Liver (tissue), 9 donors: ENCODE results near the gene FOXP3. TPM values are rescaled to one million over a fixed set of nuclear protein-coding genes. Genes with fewer than 3 reads are reported as not detected.
"Not testable (repeated sequence)": the region's sequence is repeated elsewhere in the genome, so short reads cannot be mapped to it uniquely, and the experiment has no call there.

Experiments used
- DNase-seq: peaks from one replicate; pipeline ENCODE4 v3.0.0-alpha.2; 2017; ENCODE audit warnings: low spot score
- H3K27ac ChIP-seq, 2 donors: one replicate each; pipeline ENCODE4 v1.7.0; 2013; ENCODE audit warnings: inconsistent platforms in 2 of 2, low read length in 2 of 2, control low read depth in 1 of 2, low read depth in 1 of 2, mild to moderate bottlenecking in 1 of 2
- H3K27me3 ChIP-seq, 4 donors: one replicate each; pipeline versions ENCODE4 v1.6.1 to v1.7.0; 2013; ENCODE audit warnings: low read length in 3 of 4, inconsistent platforms in 1 of 4, mild to moderate bottlenecking in 1 of 4, moderate library complexity in 1 of 4; ENCODE audit not compliant: control insufficient read depth in 4 of 4, insufficient read depth in 4 of 4
- H3K36me3 ChIP-seq, 4 donors: one replicate each; pipeline versions ENCODE4 v1.6.1 to v1.7.0; 2013; ENCODE audit warnings: low read length in 3 of 4, mild to moderate bottlenecking in 3 of 4, low read depth in 1 of 4, moderate library complexity in 1 of 4; ENCODE audit not compliant: control insufficient read depth in 4 of 4, insufficient read depth in 3 of 4
- H3K4me1 ChIP-seq, 4 donors: one replicate each; pipeline versions ENCODE4 v1.6.1 to v1.7.0; 2013; ENCODE audit warnings: low read length in 3 of 4, mild to moderate bottlenecking in 3 of 4, moderate library complexity in 1 of 4; ENCODE audit not compliant: control insufficient read depth in 4 of 4, insufficient read depth in 4 of 4
- H3K4me3 ChIP-seq, 3 donors: one replicate each; pipeline versions ENCODE4 v1.6.1 to v1.7.0; 2013; ENCODE audit warnings: low read length in 3 of 3, control low read depth in 1 of 3, low read depth in 1 of 3, mild to moderate bottlenecking in 1 of 3
- H3K9ac ChIP-seq, 2 donors: one replicate each; pipeline ENCODE4 v1.7.0; 2013; ENCODE audit warnings: low read length in 2 of 2, mild to moderate bottlenecking in 2 of 2, moderate library complexity in 2 of 2, control low read depth in 1 of 2, low read depth in 1 of 2
- H3K9me3 ChIP-seq, 4 donors: one replicate each; pipeline versions ENCODE4 v1.6.1 to v1.7.0; 2013; ENCODE audit warnings: low read length in 3 of 4; ENCODE audit not compliant: control insufficient read depth in 4 of 4
- ATF3 ChIP-seq: IDR thresholded peaks from 2 replicates; pipeline ENCODE4 v1.6.1; 2016; ENCODE audit warnings: antibody characterized with exemption
- CTCF ChIP-seq: fragments of 150-350 bp; IDR thresholded peaks from 2 replicates; pipeline ENCODE4 v1.5.1; 2017; ENCODE audit warnings: improper control_type of control experiment, low read depth, low read length; ENCODE audit not compliant: missing input control
- EGR1 ChIP-seq, 2 donors: IDR thresholded peaks; 2 replicates each; pipeline ENCODE4 v1.6.1; 2016 to 2018; ENCODE audit warnings: antibody characterized with exemption in 2 of 2, low read depth in 2 of 2
- FOXA1 ChIP-seq: IDR thresholded peaks from 2 replicates; pipeline ENCODE4 v1.6.1; 2016; ENCODE audit warnings: antibody characterized with exemption
- FOXA2 ChIP-seq: IDR thresholded peaks from 2 replicates; pipeline ENCODE4 v1.6.1; 2016; ENCODE audit warnings: antibody characterized with exemption
- GABPA ChIP-seq, 2 donors: IDR thresholded peaks in 1 of 2; conservative IDR thresholded peaks in 1 of 2; 2 replicates each; pipeline ENCODE4 v1.6.1; 2016; ENCODE audit warnings: antibody characterized with exemption in 2 of 2, mild to moderate bottlenecking in 1 of 2, moderate library complexity in 1 of 2
- HNF4A ChIP-seq, 2 donors: conservative IDR thresholded peaks; 2 replicates each; pipeline ENCODE4 v1.6.1; 2016; ENCODE audit warnings: antibody characterized with exemption in 2 of 2, mild to moderate bottlenecking in 2 of 2
- HNF4G ChIP-seq: IDR thresholded peaks from 2 replicates; pipeline ENCODE4 v1.6.1; 2016; ENCODE audit warnings: antibody characterized with exemption
- JUND ChIP-seq, 2 donors: IDR thresholded peaks; 2 replicates each; pipeline ENCODE4 v1.6.1; 2016; ENCODE audit warnings: antibody characterized with exemption in 2 of 2
- MAX ChIP-seq: IDR thresholded peaks from 2 replicates; pipeline ENCODE4 v1.6.1; 2016; ENCODE audit warnings: antibody characterized with exemption
- NR2F2 ChIP-seq: IDR thresholded peaks from 2 replicates; pipeline ENCODE4 v1.6.1; 2016; ENCODE audit warnings: antibody characterized with exemption
- RAD21 ChIP-seq, 2 donors: IDR thresholded peaks; 2 replicates each; pipeline ENCODE4 v1.6.1; 2016; ENCODE audit warnings: antibody characterized with exemption in 2 of 2, mild to moderate bottlenecking in 2 of 2
- REST ChIP-seq: IDR thresholded peaks from 2 replicates; pipeline ENCODE4 v1.6.1; 2016; ENCODE audit warnings: antibody characterized with exemption, mild to moderate bottlenecking
- RXRA ChIP-seq, 2 donors: IDR thresholded peaks; 2 replicates each; pipeline ENCODE4 v1.6.1; 2017 to 2018; ENCODE audit warnings: antibody characterized with exemption in 2 of 2, mild to moderate bottlenecking in 1 of 2
- SP1 ChIP-seq: IDR thresholded peaks from 2 replicates; pipeline ENCODE4 v1.6.1; 2018; ENCODE audit warnings: antibody characterized with exemption, mild to moderate bottlenecking
- TAF1 ChIP-seq: conservative IDR thresholded peaks from 2 replicates; pipeline ENCODE4 v1.6.1; 2016; ENCODE audit warnings: antibody characterized with exemption, mild to moderate bottlenecking
- YY1 ChIP-seq: IDR thresholded peaks from 2 replicates; pipeline ENCODE4 v1.6.1; 2016; ENCODE audit warnings: antibody characterized with exemption, mild to moderate bottlenecking
- ZBTB33 ChIP-seq: IDR thresholded peaks from 2 replicates; pipeline ENCODE4 v1.6.1; 2016; ENCODE audit warnings: antibody characterized with exemption
- WGBS: extraction: QIAGEN DNeasy Blood & Tissue Kit; methylation state at CpG from one replicate; pipeline ENCODE4 v1.1.7; 2013; 5-methylcytosine and 5-hydroxymethylcytosine counted together
- polyA plus RNA-seq, 2 donors: library from polyadenylated mRNA; stranded (reverse) in 1 of 2; unstranded in 1 of 2; fragments of 200-250 nt in 1 of 2; fragments of >200 nt in 1 of 2; fragmentation: Nextera tagmentation in 1 of 2; extraction: Ambion mirVana in 1 of 2; gene quantifications; one replicate each; pipeline versions ENCODE4 v1.2.1 to v1.2.3, GENCODE V29; 2013 to 2015
- total RNA-seq, 2 donors: library from RNA; depleted of rRNA; stranded (reverse); fragments of >200 nt; gene quantifications; one replicate each; pipeline ENCODE4 v1.2.3, GENCODE V29; 2014
- donor health status: healthy.
- donor health status: healthy.
- donor health status: healthy.
- donor health status: healthy.
- donor health status: healthy.

Gene FOXP3
- total and polyA plus RNA-seq, 4 donors, result 0.05 to 0.65 (median 0.19) TPM

- no peak for TF ChIP-seq CTCF
- TF ChIP-seq MAX, result no peak
- TF ChIP-seq RAD21 (IDR thresholded peaks at IDR 0.05), result no peak
- TF ChIP-seq EGR1 (IDR thresholded peaks at IDR 0.05; ENCODE audit: low read depth in 2 of 2), result no peak
These were observed 45.0 kb upstream of the FOXP3 start (continued) for GRCh38 chrX:49309401-49309981.

- TF ChIP-seq NR2F2, result no peak
- TF ChIP-seq JUND (IDR thresholded peaks at IDR 0.05), result no peak
- no peak for TF ChIP-seq EGR1 (IDR thresholded peaks at IDR 0.05; ENCODE audit: low read depth in 2 of 2)
- TF ChIP-seq TAF1, result no peak
- TF ChIP-seq RAD21 (IDR thresholded peaks at IDR 0.05), result no peak
- TF ChIP-seq RXRA (IDR thresholded peaks at IDR 0.05), result no peak
- TF ChIP-seq GABPA (IDR thresholded peaks at IDR 0.05 in 1 of 2, conservative IDR thresholded peaks at IDR 0.05 in 1 of 2), result no peak
- TF ChIP-seq ATF3, result no peak
- TF ChIP-seq SP1, result no peak
- no peak for TF ChIP-seq CTCF
- TF ChIP-seq ZBTB33, result no peak
- no peak for TF ChIP-seq REST
- TF ChIP-seq FOXA2, result no peak
- TF ChIP-seq HNF4A (conservative IDR thresholded peaks at IDR 0.05), result no peak
- no peak for TF ChIP-seq YY1
- TF ChIP-seq FOXA1, result no peak
- TF ChIP-seq MAX, result no peak
- no peak for TF ChIP-seq HNF4G
- H3K9me3 ChIP-seq, result no peaks in the 10 kb centered on the region
- DNase-seq, result no peak
- peak overlapping the region; percentile 44 to 61 for H3K27ac ChIP-seq
- WGBS, result 74% methylated on average over 15 of the region's 15 CpGs
- H3K9ac ChIP-seq, result no peak overlapping the region
- H3K36me3 ChIP-seq, result no peaks in the 10 kb centered on the region
- H3K4me1 ChIP-seq, result peaks cover 0 to 12% (median 7%) of the 10 kb centered on the region in 4 donors
- H3K27me3 ChIP-seq, result no peaks in the 10 kb centered on the region
- H3K4me3 ChIP-seq, result peak overlapping the region in 1 of 3 donors; percentile 42
These were observed 44.2 kb upstream of the FOXP3 start for GRCh38 chrX:49308604-49309269.

- H3K9me3 ChIP-seq, H3K36me3 ChIP-seq, DNase-seq, H3K27ac ChIP-seq, H3K4me3 ChIP-seq, H3K27me3 ChIP-seq, H3K9ac ChIP-seq: not testable (repeated sequence)
- 80% methylated on average over 2 of the region's 2 CpGs for WGBS
- peaks cover 0 to 12% (median 7%) of the 10 kb centered on the region in 4 donors for H3K4me1 ChIP-seq
These were observed 43.3 kb upstream of the FOXP3 start for GRCh38 chrX:49307775-49308174.
